Heart right ventricle (tissue), 16 donors: ENCODE results near the gene HMCN1. TPM values are rescaled to one million over a fixed set of nuclear protein-coding genes. Genes with fewer than 3 reads are reported as not detected.

Experiments
- ATAC-seq, 8 donors: fragments of 200-7000 bp; cut with Tn5 transposase; one replicate each; pipeline ENCODE4 v1.9.1; 2020; ENCODE audit warnings: mild to moderate bottlenecking in 8 of 8, moderate library complexity in 8 of 8, moderate number of reproducible peaks in 1 of 8
- DNase-seq, 2 donors: peaks; one replicate each; pipeline ENCODE4 v3.0.0-alpha.2; 2020
- H3K27ac ChIP-seq, 10 donors: fragments of 200-600 bp; sonication (generic) in 2 of 10; one replicate each; pipeline versions ENCODE4 v1.5.0 to v1.8.0; 2020 to 2022; ENCODE audit warnings: mild to moderate bottlenecking in 3 of 10
- H3K27me3 ChIP-seq, 7 donors: fragments of 200-600 bp; one replicate each; pipeline ENCODE4 v1.8.0; 2021 to 2022; ENCODE audit warnings: mild to moderate bottlenecking in 2 of 7
- H3K36me3 ChIP-seq, 9 donors: fragments of 200-600 bp; sonication (generic) in 1 of 9; one replicate each; pipeline versions ENCODE4 v1.5.0 to v1.8.0; 2020 to 2022; ENCODE audit warnings: mild to moderate bottlenecking in 2 of 9
- H3K4me1 ChIP-seq, 9 donors: fragments of 200-600 bp; sonication (generic) in 1 of 9; one replicate each; pipeline versions ENCODE4 v1.5.0 to v1.8.0; 2020 to 2022; ENCODE audit warnings: mild to moderate bottlenecking in 4 of 9
- H3K4me3 ChIP-seq, 10 donors: fragments of 200-600 bp; sonication (generic) in 2 of 10; one replicate each; pipeline versions ENCODE4 v1.5.0 to v1.8.0; 2020 to 2022; ENCODE audit warnings: mild to moderate bottlenecking in 7 of 10, moderate library complexity in 2 of 10
- H3K9me3 ChIP-seq, 11 donors: fragments of 200-600 bp in 10 of 11; sonication (generic) in 2 of 11; one replicate each; pipeline versions ENCODE4 v1.5.0 to v1.8.0; 2013 to 2022; ENCODE audit warnings: mild to moderate bottlenecking in 2 of 11, control low read depth in 1 of 11, moderate library complexity in 1 of 11
- WGBS, 2 donors: extraction: QIAGEN DNeasy Blood & Tissue Kit; methylation state at CpG; one replicate each; pipeline ENCODE4 v1.1.7; 2013; ENCODE audit warnings: inconsistent platforms in 1 of 2; 5-methylcytosine and 5-hydroxymethylcytosine counted together
- intact Hi-C, 10 donors: fragments of 100-400 bp; cut with DNase I; formaldehyde crosslinking; loops; one replicate each; pipeline versions ENCODE4 v1.11.1 to v1.14.2; 2022
- polyA plus RNA-seq, 2 donors: library from polyadenylated mRNA; stranded (reverse); fragments of 200-250 nt; gene quantifications; one replicate each; pipeline ENCODE4 v1.2.3, GENCODE V29; 2013
- total RNA-seq, 10 donors: library from RNA; stranded (reverse); fragmentation: NEBNext Ultra II Directional in 3 of 10; extraction: Animal tissue kit (Norgen Biotek cat#: 25700) in 3 of 10; gene quantifications; one replicate each; pipeline versions ENCODE4 v1.2.1 to v1.2.4, GENCODE V29; 2021 to 2023
- TF ChIP-seq, protein P1 (sequence below), 9 donors: fragments of 200-600 bp; sonication (generic) in 2 of 9; IDR thresholded peaks; one replicate each; pipeline versions ENCODE4 v1.5.0 to v1.8.0; 2021 to 2022; ENCODE audit warnings: antibody characterized with exemption in 9 of 9, mild to moderate bottlenecking in 5 of 9, moderate library complexity in 1 of 9
- donor health status: Arrhythmogenic right ventricular cardiomyopathy.
- donor health status: ischemic (EF 13 %, LVEDD 7.1; RV severe dilation, severe dysfunction).
- donor health status: healthy with polysubstance abuse.
- donor health status: DM: no; HTN: yes; CAD: no.
- donor health status: DM: no; HTN: no; CAD: no.
- donor health status: ischemic (EF 25% LVEDD 6.9; RV normal size, moderate dysfunction).
- donor health status: ischemic (EF 25% LVEDD 5.7; RV mildly dilated, moderate dysfunction).
- donor health status: healthy.
- donor health status: DM: yes; HTN: yes; CAD: no.
- donor health status: Ischemic cardiomyopathy.
- donor health status: ischemic (EF 35%, LVEDD 5.7; RV mildly dilated, moderate dysfunction).
- donor health status: nonischemic (EF 11% LVEDD 7.7; RV severe dilation, severe dysfunction).
- donor health status: DM: yes; HTN: yes; CAD: no.
- donor health status: PGD.
- donor health status: ischemic (EF 29% LVEDD 5.4; RV normal size, mild dysfunction).
- donor health status: nonischemic (EF 23%, LVEDD 6.1; RV moderate dilation, normal function).

Gene HMCN1
- total and polyA plus RNA-seq, 12 donors: 3.4 to 12.4 (median 6.2) TPM

DNA sequence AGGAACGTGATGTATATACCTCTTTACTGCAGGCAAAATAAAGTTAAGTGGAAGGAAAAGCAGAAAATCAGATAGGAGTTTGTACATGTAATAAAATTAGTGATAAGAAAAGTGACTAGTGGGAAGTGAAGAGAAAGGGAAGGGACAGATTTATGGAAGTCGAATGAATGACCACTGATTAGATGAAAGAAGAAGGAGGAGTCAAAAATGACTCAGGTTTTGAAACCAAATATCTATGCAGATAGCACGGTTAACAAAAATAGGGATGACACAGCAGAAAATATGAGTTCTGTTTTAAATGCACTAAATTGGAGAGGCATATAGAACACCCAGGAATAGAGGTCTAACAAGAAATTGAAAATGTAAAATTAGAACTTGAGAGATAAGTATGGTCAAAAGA is 128.0 kb downstream of the HMCN1 start:
- intact Hi-C loops: no loop called here
- Histone ChIP-seq H3K27ac (no peak overlapping the region), H3K27me3 (no peaks in the 10 kb centered on the region), H3K4me3 (no peak overlapping the region), H3K9me3 (no peaks in the 10 kb centered on the region), H3K36me3 (peaks cover 0 to 5% (median 0%) of the 10 kb centered on the region in 9 donors), H3K4me1 (peaks cover 0 to under 1% (median 0%) of the 10 kb centered on the region in 9 donors)
- no peak for DNase-seq
- 71 to 75% methylated on average over 3 of the region's 3 CpGs for WGBS, 2 donors
- ATAC-seq: no peak
- TF ChIP-seq, protein P1, sequence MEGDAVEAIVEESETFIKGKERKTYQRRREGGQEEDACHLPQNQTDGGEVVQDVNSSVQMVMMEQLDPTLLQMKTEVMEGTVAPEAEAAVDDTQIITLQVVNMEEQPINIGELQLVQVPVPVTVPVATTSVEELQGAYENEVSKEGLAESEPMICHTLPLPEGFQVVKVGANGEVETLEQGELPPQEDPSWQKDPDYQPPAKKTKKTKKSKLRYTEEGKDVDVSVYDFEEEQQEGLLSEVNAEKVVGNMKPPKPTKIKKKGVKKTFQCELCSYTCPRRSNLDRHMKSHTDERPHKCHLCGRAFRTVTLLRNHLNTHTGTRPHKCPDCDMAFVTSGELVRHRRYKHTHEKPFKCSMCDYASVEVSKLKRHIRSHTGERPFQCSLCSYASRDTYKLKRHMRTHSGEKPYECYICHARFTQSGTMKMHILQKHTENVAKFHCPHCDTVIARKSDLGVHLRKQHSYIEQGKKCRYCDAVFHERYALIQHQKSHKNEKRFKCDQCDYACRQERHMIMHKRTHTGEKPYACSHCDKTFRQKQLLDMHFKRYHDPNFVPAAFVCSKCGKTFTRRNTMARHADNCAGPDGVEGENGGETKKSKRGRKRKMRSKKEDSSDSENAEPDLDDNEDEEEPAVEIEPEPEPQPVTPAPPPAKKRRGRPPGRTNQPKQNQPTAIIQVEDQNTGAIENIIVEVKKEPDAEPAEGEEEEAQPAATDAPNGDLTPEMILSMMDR (IDR thresholded peaks at IDR 0.05): no peak

DNA sequence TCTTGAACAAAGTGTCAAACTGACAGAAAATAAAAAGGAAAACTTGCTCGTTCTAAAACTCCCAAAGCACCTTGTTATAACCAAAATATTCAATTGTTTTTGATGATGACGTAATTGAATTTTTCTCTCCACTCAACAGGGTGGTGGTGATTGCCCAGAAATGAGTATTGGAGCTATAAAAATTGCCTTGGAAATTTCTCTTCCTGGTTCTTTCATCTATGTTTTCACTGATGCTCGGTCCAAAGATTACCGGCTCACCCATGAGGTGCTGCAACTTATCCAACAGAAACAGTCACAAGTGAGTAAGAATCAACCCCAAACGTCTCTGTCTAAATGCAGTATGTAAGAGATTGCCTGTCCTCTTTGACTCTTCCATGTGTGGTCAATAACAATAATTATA is 130.1 kb downstream of the HMCN1 start:
- Histone ChIP-seq H3K9me3 (no peaks in the 10 kb centered on the region), H3K27ac (no peak overlapping the region), H3K4me1 (peaks cover 0 to 6% (median 0%) of the 10 kb centered on the region in 9 donors), H3K27me3 (no peaks in the 10 kb centered on the region), H3K4me3 (no peak overlapping the region), H3K36me3 (peaks cover 0 to 7% (median 0%) of the 10 kb centered on the region in 9 donors)
- intact Hi-C loops: no loop called here
- no peak for ATAC-seq
- DNase-seq: no peak
- TF ChIP-seq, protein P1 (IDR thresholded peaks at IDR 0.05): no peak
- 86 to 90% methylated on average over 5 of the region's 5 CpGs for WGBS, 2 donors

DNA sequence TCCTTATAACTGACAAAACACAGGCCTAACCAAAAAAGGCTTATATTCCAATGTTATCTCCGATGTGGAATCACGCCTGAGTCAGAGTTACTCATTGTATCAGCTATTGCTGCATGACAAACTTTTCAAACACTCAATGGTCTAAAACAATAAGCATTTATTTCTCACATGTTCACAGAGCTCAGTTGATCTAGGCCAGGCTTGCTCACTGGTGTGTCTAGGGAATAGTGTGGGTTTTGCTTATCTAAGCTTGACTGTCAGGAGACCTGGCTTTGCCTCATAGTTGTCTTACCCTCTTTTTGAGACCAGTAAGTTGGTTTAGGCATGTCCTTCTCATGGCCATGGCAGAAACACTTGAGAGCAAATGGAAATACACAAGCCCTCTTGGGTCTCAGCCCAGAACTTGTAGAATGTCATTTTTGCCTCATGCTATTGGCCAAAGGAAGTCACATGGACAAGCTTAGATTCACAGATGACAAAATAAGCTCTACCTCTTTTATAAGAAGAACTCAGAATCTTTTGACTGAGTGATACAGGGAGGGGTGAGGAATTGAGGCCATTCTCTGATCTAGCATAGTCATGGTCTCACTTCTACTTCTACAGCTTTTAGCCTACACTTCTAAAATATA is 130.8 kb downstream of the HMCN1 start:
- no peak for DNase-seq
- ATAC-seq: peak in 3 of 8 donors; percentile 40 to 90 (median 40)
- Histone ChIP-seq H3K9me3 (no peaks in the 10 kb centered on the region), H3K4me1 (peaks cover 0 to 8% (median 0%) of the 10 kb centered on the region in 9 donors), H3K27me3 (no peaks in the 10 kb centered on the region), H3K36me3 (peaks cover 0 to 7% (median 0%) of the 10 kb centered on the region in 9 donors), H3K27ac (no peak overlapping the region), H3K4me3 (no peak overlapping the region)
- 70 to 75% methylated on average over 2 of the region's 2 CpGs for WGBS, 2 donors
- TF ChIP-seq, protein P1 (IDR thresholded peaks at IDR 0.05): no peak
- intact Hi-C loops: loop anchor here in 1 of 10 donors (5.0 kb wide), 1 partner anchor 347 kb away; no protein-coding TSS in a partner anchor

DNA sequence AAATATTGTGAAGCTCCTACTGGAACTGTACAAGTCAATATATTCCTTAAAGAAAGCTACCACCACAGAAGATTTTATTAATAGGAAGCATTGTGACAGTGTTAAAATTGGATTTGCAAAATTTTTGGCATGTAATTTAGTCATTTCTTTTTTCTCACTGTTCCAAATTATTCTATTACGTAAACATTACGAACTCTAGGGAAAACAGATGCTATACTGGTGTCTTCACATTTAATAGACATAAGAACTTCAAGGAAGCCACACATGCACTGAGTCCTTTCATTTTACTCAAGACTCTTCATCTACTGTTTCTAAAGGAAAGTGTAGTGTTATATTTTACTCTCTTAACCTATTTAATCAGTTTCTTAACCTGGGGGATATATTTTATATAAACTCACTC is 135.4 kb downstream of the HMCN1 start:
- H3K36me3 ChIP-seq: peaks cover 0 to 7% (median 0%) of the 10 kb centered on the region in 9 donors
- H3K27me3 ChIP-seq: no peaks in the 10 kb centered on the region
- no peak for DNase-seq
- no peak overlapping the region for H3K4me3 ChIP-seq
- peaks cover 0 to 8% (median 0%) of the 10 kb centered on the region in 9 donors for H3K4me1 ChIP-seq
- peak in 3 of 8 donors; percentile 27 to 44 (median 27) for ATAC-seq
- TF ChIP-seq, protein P1 (IDR thresholded peaks at IDR 0.05): no peak
- intact Hi-C loops: loop anchor here in 1 of 10 donors (5.0 kb wide), 1 partner anchor 343 kb away; no protein-coding TSS in a partner anchor
- no peak overlapping the region for H3K27ac ChIP-seq
- H3K9me3 ChIP-seq: no peaks in the 10 kb centered on the region
- 64 to 67% methylated on average over 2 of the region's 2 CpGs for WGBS, 2 donors
